ENCODE data around the gene TRIM9. TPM values are rescaled to one million over a fixed set of nuclear protein-coding genes. Genes with fewer than 3 reads are reported as not detected.

TRIM9 gene
- total and polyA plus RNA-seq, 2 experiments from 2014 or later: 4.4 to 6.2 TPM

- H3K27me3 Mint-ChIP-seq (ENCODE audit: insufficient read depth, low read depth, poor library complexity): peaks cover 33% of the 10 kb centered on the region
These were observed 1.9 kb downstream of the TRIM9 start for GRCh38 chr14:51092965-51093364.

More at GRCh38 chr14:51092965-51093364, 1.9 kb downstream of the TRIM9 start:
- H3K4me3 ChIP-seq: peak overlapping the region; percentile 79
- 0 out of 2 replicates have a peak, but pooled peaks cover 11% of the 10 kb centered on the region for H3K4me1 ChIP-seq (ENCODE audit: insufficient read depth)
- no peaks in the 10 kb centered on the region for H3F3A ChIP-seq (replicated peaks; ENCODE audit: low read depth)
- TF ChIP-seq ZNF114 (CRISPR knock-in tag; IDR thresholded peaks at IDR 0.05) (no peak), CREB1 (CRISPR knock-in tag; IDR thresholded peaks at IDR 0.05; ENCODE audit: low read depth) (no peak), ETS1 (IDR thresholded peaks at IDR 0.05) (no peak), REST (IDR thresholded peaks at IDR 0.05; ENCODE audit: unreplicated experiment) (no peak), POLR2AphosphoS5 (IDR thresholded peaks at IDR 0.05; ENCODE audit: low read depth) (no peak), CTCF (conservative IDR thresholded peaks at IDR 0.05; ENCODE audit: low read depth in 2 of 2) (no peak), ZNF462 (CRISPR knock-in tag; IDR thresholded peaks at IDR 0.05) (no peak), NANOG (IDR thresholded peaks at IDR 0.05; ENCODE audit: borderline replicate concordance) (no peak)
- H3K27ac ChIP-seq (ENCODE audit: low read depth): no peak overlapping the region
- no peaks in the 10 kb centered on the region for H3K79me2 ChIP-seq (replicated peaks; ENCODE audit: insufficient read depth)
- Mint-ChIP-seq H3K27ac (no peak overlapping the region), H3K9me3 (no peaks in the 10 kb centered on the region), H3K4me3 (peak overlapping the region; percentile 86), H3K36me3 (ENCODE audit: low read depth) (no peaks in the 10 kb centered on the region), H3K4me1 (peaks cover 18% of the 10 kb centered on the region)
- H2AFZ ChIP-seq: no peak overlapping the region
- ATAC-seq (no peak), DNase-seq (ENCODE audit: low spot score) (no peak)
- peaks cover 53% of the 10 kb centered on the region for H3K27me3 ChIP-seq (ENCODE audit: insufficient read depth)
- H4K20me1 ChIP-seq (replicated peaks; ENCODE audit: insufficient read depth): peaks cover 4% of the 10 kb centered on the region; the same call in 1 of the 2 replicates
- H3K4me2 ChIP-seq: peak overlapping the region; percentile 96
- no peaks in the 10 kb centered on the region for H3K36me3 ChIP-seq (ENCODE audit: insufficient read depth)
- H3K9me2 ChIP-seq (ENCODE audit: insufficient read depth): no peaks in the 10 kb centered on the region
